GM13977 (cell line): ENCODE measurements around the gene RGL2.

Experiments used
- DNase-seq: peaks from one replicate; pipeline ENCODE4 v3.0.0; 2012; ENCODE audit warnings: low spot score
- CTCF ChIP-seq: IDR thresholded peaks from 2 replicates; pipeline ENCODE4 v1.5.1; 2012; ENCODE audit warnings: mild to moderate bottlenecking, control low read depth; ENCODE audit not compliant: insufficient read depth; ENCODE audit errors: extremely low read depth, missing control alignments
- in situ Hi-C: fragments of 300-500 bp; cut with MboI; formaldehyde crosslinking; loops from one replicate; pipeline ENCODE4 v1.12.0; 2022; ENCODE audit warnings: low sequenced_read_pairs, low pct_unique_long_range_greater_than_20kb, mixed read lengths, inconsistent platforms; ENCODE audit not compliant: unreplicated experiment

RGL2 gene

GRCh38 chr6:33321227-33321626 is 22.5 kb upstream of the RGL2 start:
- no peak for DNase-seq
- in situ Hi-C loops: no loop called here
- TF ChIP-seq CTCF: no peak

- in situ Hi-C loops: no loop called here
- DNase-seq: no peak
- no peak for TF ChIP-seq CTCF
Observed at GRCh38 chr6:33320315-33321181, 21.8 kb upstream of the RGL2 start.

- no peak for TF ChIP-seq CTCF
- DNase-seq: no peak
- in situ Hi-C loops: no loop called here
Observed at GRCh38 chr6:33319939-33320314, 21.2 kb upstream of the RGL2 start.

- no peak for TF ChIP-seq CTCF
- in situ Hi-C loops: no loop called here
- no peak for DNase-seq
Observed at GRCh38 chr6:33318426-33319073, 19.8 kb upstream of the RGL2 start.

- in situ Hi-C loops: no loop called here
- TF ChIP-seq CTCF: no peak
- DNase-seq: peak; percentile 90
Observed at GRCh38 chr6:33317669-33318425, 19.1 kb upstream of the RGL2 start, which contains the start of gene ZBTB22. ZBTB22 (minus strand) TSS chr6:33317744; CDS start chr6:33316916, 828 bp downstream.

GRCh38 chr6:33317419-33317668 is 18.6 kb upstream of the RGL2 start:
- in situ Hi-C loops: no loop called here
- DNase-seq: no peak
- no peak for TF ChIP-seq CTCF
